ENCODE measurements around the gene CCDC157.

DNA sequence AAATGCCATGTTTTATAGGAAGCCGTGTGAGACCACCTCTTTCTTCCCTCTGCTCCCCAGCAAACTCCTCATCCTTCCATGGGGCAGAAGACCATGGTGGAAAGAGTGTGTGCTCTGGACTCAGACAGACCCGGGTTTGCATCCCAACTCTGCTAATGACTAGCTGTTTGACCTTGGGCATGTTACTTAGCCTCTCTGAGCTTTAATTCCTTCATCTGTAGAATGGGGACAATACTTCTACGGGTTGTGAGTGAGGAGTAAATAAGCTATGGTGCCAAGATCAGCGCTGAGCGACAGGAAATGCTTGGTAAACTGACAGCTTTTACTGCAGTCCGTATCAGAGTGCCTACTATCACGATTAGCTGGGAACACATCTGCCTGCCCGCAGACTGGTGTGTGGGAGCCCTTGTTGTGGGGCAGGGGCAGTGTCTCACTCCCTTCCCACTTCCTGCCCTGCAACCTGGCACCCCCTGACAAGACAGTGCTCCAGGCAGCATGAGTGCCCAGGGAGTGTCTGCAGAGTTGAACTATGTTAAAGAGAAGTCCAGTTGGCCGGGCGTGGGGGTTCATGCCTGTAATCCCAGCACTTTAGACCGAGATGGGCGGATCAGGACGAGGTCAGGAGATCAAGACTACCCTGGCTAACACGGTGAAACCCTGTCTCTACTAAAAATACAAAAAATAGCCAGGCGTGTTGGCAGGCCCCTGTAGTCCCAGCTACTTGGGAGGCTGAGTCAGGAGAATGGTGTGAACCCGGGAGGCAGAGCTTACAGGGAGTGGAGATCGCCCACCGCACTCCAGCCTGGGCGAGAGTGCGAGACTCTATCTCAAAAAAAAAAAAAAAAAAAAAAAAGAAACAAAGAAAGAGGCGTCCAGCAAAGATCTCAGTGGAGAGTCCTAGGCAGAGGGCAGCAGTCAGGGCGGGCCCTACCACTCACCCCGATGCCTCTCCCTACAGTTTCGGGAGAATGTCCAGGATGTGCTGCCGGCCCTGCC, 42.2 kb downstream of the CCDC157 start:
- TF ChIP-seq, protein P1, sequence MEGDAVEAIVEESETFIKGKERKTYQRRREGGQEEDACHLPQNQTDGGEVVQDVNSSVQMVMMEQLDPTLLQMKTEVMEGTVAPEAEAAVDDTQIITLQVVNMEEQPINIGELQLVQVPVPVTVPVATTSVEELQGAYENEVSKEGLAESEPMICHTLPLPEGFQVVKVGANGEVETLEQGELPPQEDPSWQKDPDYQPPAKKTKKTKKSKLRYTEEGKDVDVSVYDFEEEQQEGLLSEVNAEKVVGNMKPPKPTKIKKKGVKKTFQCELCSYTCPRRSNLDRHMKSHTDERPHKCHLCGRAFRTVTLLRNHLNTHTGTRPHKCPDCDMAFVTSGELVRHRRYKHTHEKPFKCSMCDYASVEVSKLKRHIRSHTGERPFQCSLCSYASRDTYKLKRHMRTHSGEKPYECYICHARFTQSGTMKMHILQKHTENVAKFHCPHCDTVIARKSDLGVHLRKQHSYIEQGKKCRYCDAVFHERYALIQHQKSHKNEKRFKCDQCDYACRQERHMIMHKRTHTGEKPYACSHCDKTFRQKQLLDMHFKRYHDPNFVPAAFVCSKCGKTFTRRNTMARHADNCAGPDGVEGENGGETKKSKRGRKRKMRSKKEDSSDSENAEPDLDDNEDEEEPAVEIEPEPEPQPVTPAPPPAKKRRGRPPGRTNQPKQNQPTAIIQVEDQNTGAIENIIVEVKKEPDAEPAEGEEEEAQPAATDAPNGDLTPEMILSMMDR (IDR thresholded peaks at IDR 0.05): no peak
- TF ChIP-seq POLR2A (IDR thresholded peaks at IDR 0.05) (no peak), EP300 (IDR thresholded peaks at IDR 0.05) (no peak)

Measured in suprapubic skin (tissue), 3 donors.